ENCODE results near the gene KCTD15.

GRCh38 chr19:33862981-33863380, 66.3 kb downstream of the KCTD15 start:
- TF ChIP-seq, protein P1, sequence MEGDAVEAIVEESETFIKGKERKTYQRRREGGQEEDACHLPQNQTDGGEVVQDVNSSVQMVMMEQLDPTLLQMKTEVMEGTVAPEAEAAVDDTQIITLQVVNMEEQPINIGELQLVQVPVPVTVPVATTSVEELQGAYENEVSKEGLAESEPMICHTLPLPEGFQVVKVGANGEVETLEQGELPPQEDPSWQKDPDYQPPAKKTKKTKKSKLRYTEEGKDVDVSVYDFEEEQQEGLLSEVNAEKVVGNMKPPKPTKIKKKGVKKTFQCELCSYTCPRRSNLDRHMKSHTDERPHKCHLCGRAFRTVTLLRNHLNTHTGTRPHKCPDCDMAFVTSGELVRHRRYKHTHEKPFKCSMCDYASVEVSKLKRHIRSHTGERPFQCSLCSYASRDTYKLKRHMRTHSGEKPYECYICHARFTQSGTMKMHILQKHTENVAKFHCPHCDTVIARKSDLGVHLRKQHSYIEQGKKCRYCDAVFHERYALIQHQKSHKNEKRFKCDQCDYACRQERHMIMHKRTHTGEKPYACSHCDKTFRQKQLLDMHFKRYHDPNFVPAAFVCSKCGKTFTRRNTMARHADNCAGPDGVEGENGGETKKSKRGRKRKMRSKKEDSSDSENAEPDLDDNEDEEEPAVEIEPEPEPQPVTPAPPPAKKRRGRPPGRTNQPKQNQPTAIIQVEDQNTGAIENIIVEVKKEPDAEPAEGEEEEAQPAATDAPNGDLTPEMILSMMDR (IDR thresholded peaks at IDR 0.05; ENCODE audit: extremely low read depth in 1 of 2, insufficient read depth in 1 of 2, low read depth in 1 of 2, low read length in 2 of 2) = no peak
- no peak for TF ChIP-seq MYC (IDR thresholded peaks at IDR 0.05; ENCODE audit: low read depth, low read length)
- no peak for TF ChIP-seq POLR2A (IDR thresholded peaks at IDR 0.05; ENCODE audit: low read depth, low read length)
